H9 (cell line): ENCODE results near the gene AXL. TPM values are rescaled to one million over a fixed set of nuclear protein-coding genes. Genes with fewer than 3 reads are reported as not detected.

Experiments used
- DNase-seq: peaks from one replicate; pipeline ENCODE4 v3.0.0-alpha.2; 2017
- H2AFZ ChIP-seq: one replicate; pipeline ENCODE4 v1.6.1; 2013; ENCODE audit warnings: mild to moderate bottlenecking, low read length, control low read depth, moderate library complexity
- H2AK5ac ChIP-seq: 2 replicates; pipeline ENCODE4 v1.6.1; 2013; ENCODE audit warnings: low read length, control low read depth, mixed read lengths; ENCODE audit not compliant: insufficient read length
- H2BK120ac ChIP-seq: one replicate; pipeline ENCODE4 v1.6.1; 2013; ENCODE audit warnings: low read depth, mild to moderate bottlenecking, low read length, control low read depth, inconsistent platforms; ENCODE audit not compliant: poor library complexity, severe bottlenecking
- H2BK12ac ChIP-seq: 2 replicates; pipeline ENCODE4 v1.6.1; 2013; ENCODE audit warnings: low read length, control low read depth, mixed read lengths, low read depth; ENCODE audit not compliant: insufficient read length
- H2BK15ac ChIP-seq: 2 replicates; pipeline ENCODE4 v1.6.1; 2013; ENCODE audit warnings: low read depth, low read length, control low read depth
- H2BK20ac ChIP-seq: one replicate; pipeline ENCODE4 v1.6.1; 2013; ENCODE audit warnings: low read depth, mild to moderate bottlenecking, low read length, control low read depth, inconsistent platforms; ENCODE audit not compliant: poor library complexity, severe bottlenecking
- H2BK5ac ChIP-seq: 2 replicates; pipeline ENCODE4 v1.6.1; 2013; ENCODE audit warnings: low read length, control low read depth, mixed read lengths; ENCODE audit not compliant: insufficient read length
- H3K14ac ChIP-seq: 2 replicates; pipeline ENCODE4 v1.6.1; 2013; ENCODE audit warnings: low read length, control low read depth; ENCODE audit not compliant: insufficient read depth
- H3K18ac ChIP-seq: 2 replicates; pipeline ENCODE4 v1.6.1; 2013; ENCODE audit warnings: low read depth, mild to moderate bottlenecking, mixed read lengths, low read length, control low read depth; ENCODE audit not compliant: insufficient read length
- H3K23ac ChIP-seq: 2 replicates; pipeline ENCODE4 v1.6.1; 2013; ENCODE audit warnings: low read length, control low read depth, mixed read lengths, low read depth; ENCODE audit not compliant: insufficient read length
- H3K23me2 ChIP-seq: 2 replicates; pipeline ENCODE4 v1.6.1; 2013; ENCODE audit warnings: low read depth, mild to moderate bottlenecking, mixed read lengths, low read length, control low read depth; ENCODE audit not compliant: insufficient read length, poor library complexity, severe bottlenecking
- H3K27ac ChIP-seq: 2 replicates; pipeline ENCODE4 v1.5.1; 2013; ENCODE audit warnings: low read length, control low read depth, mixed read lengths, low read depth; ENCODE audit not compliant: insufficient read length
- H3K27me3 ChIP-seq: 2 replicates; pipeline ENCODE4 v1.6.1; 2013; ENCODE audit warnings: low read length, control low read depth, inconsistent platforms; ENCODE audit not compliant: insufficient read depth
- H3K4ac ChIP-seq: 2 replicates; pipeline ENCODE4 v1.6.1; 2013; ENCODE audit warnings: low read depth, mild to moderate bottlenecking, control low read depth, inconsistent platforms, low read length, moderate library complexity
- H3K4me1 ChIP-seq: 2 replicates; pipeline ENCODE4 v1.6.1; 2013; ENCODE audit warnings: low read length, control low read depth, inconsistent platforms; ENCODE audit not compliant: insufficient read depth
- H3K4me2 ChIP-seq: 2 replicates; pipeline ENCODE4 v1.6.1; 2013; ENCODE audit warnings: low read length, control low read depth, mixed read lengths; ENCODE audit not compliant: insufficient read length, insufficient read depth
- H3K56ac ChIP-seq: 2 replicates; pipeline ENCODE4 v1.6.1; 2013; ENCODE audit warnings: low read depth, mild to moderate bottlenecking, mixed read lengths, low read length, control low read depth; ENCODE audit not compliant: insufficient read length
- H3K79me1 ChIP-seq: 2 replicates; pipeline ENCODE4 v1.6.1; 2013; ENCODE audit warnings: low read depth, mild to moderate bottlenecking, moderate library complexity, low read length, control low read depth, inconsistent platforms; ENCODE audit not compliant: insufficient read depth, poor library complexity, severe bottlenecking
- H3K79me2 ChIP-seq: 2 replicates; pipeline ENCODE4 v1.6.1; 2013; ENCODE audit warnings: low read length, control low read depth, inconsistent platforms; ENCODE audit not compliant: insufficient read depth
- H3K9ac ChIP-seq: 2 replicates; pipeline ENCODE4 v1.6.1; 2013; ENCODE audit warnings: low read length, control low read depth, mixed read lengths; ENCODE audit not compliant: insufficient read length; ENCODE audit errors: extremely low read depth
- H3K9me3 ChIP-seq: one replicate; pipeline ENCODE4 v1.6.1; 2013; ENCODE audit warnings: low read depth, low read length, inconsistent platforms; ENCODE audit not compliant: control insufficient read depth
- H3T11ph ChIP-seq: one replicate; pipeline ENCODE4 v1.6.1; 2013; ENCODE audit warnings: mild to moderate bottlenecking, low read length, control low read depth, inconsistent platforms
- H4K20me1 ChIP-seq: one replicate; pipeline ENCODE4 v1.6.1; 2013; ENCODE audit not compliant: control insufficient read depth, insufficient read length, insufficient read depth
- H4K5ac ChIP-seq: 2 replicates; pipeline ENCODE4 v1.6.1; 2013; ENCODE audit warnings: low read depth, mild to moderate bottlenecking, mixed read lengths, low read length, control low read depth; ENCODE audit not compliant: insufficient read length
- H4K8ac ChIP-seq: replicated peaks from 2 replicates; pipeline ENCODE4 v1.6.1; 2013; ENCODE audit warnings: low read length, control low read depth, mixed read lengths, low read depth; ENCODE audit not compliant: insufficient read length
- H4K91ac ChIP-seq: 2 replicates; pipeline ENCODE4 v1.6.1; 2013; ENCODE audit warnings: low read depth, mild to moderate bottlenecking, moderate library complexity, mixed read lengths, low read length, control low read depth; ENCODE audit not compliant: insufficient read length
- H3K27ac Mint-ChIP-seq, 3 experiments: 2 replicates in 2 of 3; 3 replicates in 1 of 3; pipeline ENCODE4 v1.8.0; 2020 to 2021; ENCODE audit warnings: mixed read lengths in 3 of 3, mild to moderate bottlenecking in 1 of 3, moderate library complexity in 1 of 3
- H3K27me3 Mint-ChIP-seq: 2 replicates; pipeline ENCODE4 v1.8.0; 2021; ENCODE audit warnings: low read depth, mild to moderate bottlenecking, moderate library complexity, mixed read lengths
- H3K36me3 Mint-ChIP-seq, 3 experiments: 2 replicates in 2 of 3; 3 replicates in 1 of 3; pipeline ENCODE4 v1.8.0; 2020 to 2021; ENCODE audit warnings: low read depth in 3 of 3, mixed read lengths in 3 of 3; ENCODE audit not compliant: insufficient read depth in 1 of 3
- H3K4me1 Mint-ChIP-seq, 2 experiments: 2 replicates each; pipeline ENCODE4 v1.8.0; 2020; ENCODE audit warnings: mixed read lengths in 2 of 2
- H3K4me3 Mint-ChIP-seq, 2 experiments: 2 replicates in 1 of 2; 3 replicates in 1 of 2; pipeline ENCODE4 v1.8.0; 2020 to 2021; ENCODE audit warnings: mild to moderate bottlenecking in 2 of 2, mixed read lengths in 2 of 2, moderate library complexity in 1 of 2
- H3K9me3 Mint-ChIP-seq, 2 experiments: 2 replicates in 1 of 2; 3 replicates in 1 of 2; pipeline ENCODE4 v1.8.0; 2020; ENCODE audit warnings: mild to moderate bottlenecking in 2 of 2, mixed read lengths in 2 of 2, moderate library complexity in 1 of 2
- whole genome bisulfite sequencing: extraction: QIAGEN DNeasy Blood & Tissue Kit; methylation state at CpG from one replicate; pipeline ENCODE4 v1.1.7; 2013; ENCODE audit warnings: missing lambda C conversion rate, low lambda C conversion rate, mixed read lengths; ENCODE audit not compliant: insufficient read length; ENCODE audit errors: extremely low coverage; 5-methylcytosine and 5-hydroxymethylcytosine counted together
- total RNA-seq: library from RNA; stranded (reverse); gene quantifications from 2 replicates; pipeline ENCODE4 v1.2.1, GENCODE V29; 2021
- TF ChIP-seq, protein P1 (sequence below): fragments of 200-600 bp; sonication (generic); conservative IDR thresholded peaks from 3 replicates; pipeline ENCODE4 v1.8.0; 2021; ENCODE audit warnings: antibody characterized with exemption, mild to moderate bottlenecking

Gene AXL
- total RNA-seq, 1 experiment from 2014 or later, result 29.4 TPM

GRCh38 chr19:41278478-41278877, 59.5 kb downstream of the AXL start:
- Histone ChIP-seq H3K4me2 (no peak overlapping the region), H2BK12ac (no peak overlapping the region)
- no CpG with 5 or more reads among the region's 2 CpGs for WGBS

More at GRCh38 chr19:41278478-41278877, 59.5 kb downstream of the AXL start:
- H3K4ac ChIP-seq, result no peak overlapping the region
- H3K9ac ChIP-seq, result no peak overlapping the region
- no peak overlapping the region for H3K18ac ChIP-seq
- no peaks in the 10 kb centered on the region for H3K27me3 Mint-ChIP-seq
- DNase-seq, result no peak
- no peak overlapping the region for H4K91ac ChIP-seq
- H3K4me3 Mint-ChIP-seq, result no peak overlapping the region
- no peak overlapping the region for H3K14ac ChIP-seq
- no peak overlapping the region for H2AFZ ChIP-seq
- peaks cover 72 to 96% (median 94%) of the 10 kb centered on the region in 3 experiments; a peak in 6 of 7 replicates for H3K36me3 Mint-ChIP-seq
- H3K23me2 ChIP-seq, result no peaks in the 10 kb centered on the region
- H3K4me1 ChIP-seq, result no peaks in the 10 kb centered on the region
- H2BK20ac ChIP-seq, result no peak overlapping the region
- H3K23ac ChIP-seq, result no peak overlapping the region
- H3K27me3 ChIP-seq, result no peaks in the 10 kb centered on the region
- no peaks in the 10 kb centered on the region for H3K9me3 Mint-ChIP-seq
- H2AK5ac ChIP-seq, result no peak overlapping the region
- no peak overlapping the region for H4K8ac ChIP-seq
- no peak overlapping the region for H2BK120ac ChIP-seq
- no peak overlapping the region for H3K27ac Mint-ChIP-seq
- TF ChIP-seq, protein P1, sequence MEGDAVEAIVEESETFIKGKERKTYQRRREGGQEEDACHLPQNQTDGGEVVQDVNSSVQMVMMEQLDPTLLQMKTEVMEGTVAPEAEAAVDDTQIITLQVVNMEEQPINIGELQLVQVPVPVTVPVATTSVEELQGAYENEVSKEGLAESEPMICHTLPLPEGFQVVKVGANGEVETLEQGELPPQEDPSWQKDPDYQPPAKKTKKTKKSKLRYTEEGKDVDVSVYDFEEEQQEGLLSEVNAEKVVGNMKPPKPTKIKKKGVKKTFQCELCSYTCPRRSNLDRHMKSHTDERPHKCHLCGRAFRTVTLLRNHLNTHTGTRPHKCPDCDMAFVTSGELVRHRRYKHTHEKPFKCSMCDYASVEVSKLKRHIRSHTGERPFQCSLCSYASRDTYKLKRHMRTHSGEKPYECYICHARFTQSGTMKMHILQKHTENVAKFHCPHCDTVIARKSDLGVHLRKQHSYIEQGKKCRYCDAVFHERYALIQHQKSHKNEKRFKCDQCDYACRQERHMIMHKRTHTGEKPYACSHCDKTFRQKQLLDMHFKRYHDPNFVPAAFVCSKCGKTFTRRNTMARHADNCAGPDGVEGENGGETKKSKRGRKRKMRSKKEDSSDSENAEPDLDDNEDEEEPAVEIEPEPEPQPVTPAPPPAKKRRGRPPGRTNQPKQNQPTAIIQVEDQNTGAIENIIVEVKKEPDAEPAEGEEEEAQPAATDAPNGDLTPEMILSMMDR, result no peak
- H3K4me1 Mint-ChIP-seq, result no peaks in the 10 kb centered on the region
- peaks cover under 1% of the 10 kb centered on the region for H3K79me1 ChIP-seq
- no peak overlapping the region for H4K5ac ChIP-seq
- H3K27ac ChIP-seq, result no peak overlapping the region
- no peak overlapping the region for H3K56ac ChIP-seq
- H4K20me1 ChIP-seq, result no peaks in the 10 kb centered on the region
- H2BK15ac ChIP-seq, result no peak overlapping the region
- no peaks in the 10 kb centered on the region for H3K79me2 ChIP-seq
- H3T11ph ChIP-seq, result no peak overlapping the region
- no peaks in the 10 kb centered on the region for H3K9me3 ChIP-seq
- no peak overlapping the region for H2BK5ac ChIP-seq
